Left ventricle myocardium superior (tissue), 1 donor: ENCODE data around the gene LZTS2. TPM values are rescaled to one million over a fixed set of nuclear protein-coding genes. Genes with fewer than 3 reads are reported as not detected.

Experiments
- microRNA-seq: library from miRNA; unstranded; fragments of <30 nt; microRNA quantifications from one replicate; pipeline ENCODE4 v1.2.0, GENCODE V29; 2020; ENCODE audit warnings: borderline number of aligned reads
- total RNA-seq: library from RNA; stranded (reverse); fragmentation: NEBNext Ultra II Directional; extraction: Animal tissue kit (Norgen Biotek cat#: 25700); gene quantifications from one replicate; pipeline ENCODE4 v1.2.1, GENCODE V29; 2021
- donor health status: DM: no; HTN: yes; CAD: no; lungs with severe emphysema.

The LZTS2 gene
- total RNA-seq, 1 donor from 2014 or later = 44.9 TPM

Small RNA genes lying within 50 kb of the gene (microRNA-seq; reads per million reads assigned to microRNA genes)
- not detected for gene MIR608

Other genes starting within 250 kb of the LZTS2 start
- gene SLF2, start 86.8 kb upstream of the LZTS2 start, total RNA-seq = 18.9 TPM
- 1.6 TPM for gene SEMA4G, start 30.3 kb upstream of the LZTS2 start, total RNA-seq
- gene MRPL43, start 12.3 kb upstream of the LZTS2 start, total RNA-seq = 55.9 TPM
- gene TWNK, start 12.3 kb upstream of the LZTS2 start, total RNA-seq = 8.0 TPM
- gene PDZD7, start 31.3 kb downstream of the LZTS2 start, total RNA-seq = 0.17 TPM
- gene SFXN3, start 31.4 kb downstream of the LZTS2 start, total RNA-seq = 11.0 TPM
- gene KAZALD1, start 62.2 kb downstream of the LZTS2 start, total RNA-seq = 7.8 TPM
- gene TLX1, start 131.5 kb downstream of the LZTS2 start, total RNA-seq = not detected
- gene LBX1, start 229.7 kb downstream of the LZTS2 start, total RNA-seq = not detected